Epidermal melanocyte (primary cell): ENCODE measurements around the gene ZNF611.
"Not testable (repeated sequence)": the region's sequence is repeated elsewhere in the genome, so short reads cannot be mapped to it uniquely, and the experiment has no call there.

Source experiments
- DNase-seq: peaks from one replicate; pipeline ENCODE4 v3.0.0; 2011; ENCODE audit warnings: low spot score; ENCODE audit not compliant: insufficient read length

The ZNF611 gene

GRCh38 chr19:52681216-52681615 is 53.6 kb downstream of the ZNF611 start:
- DNase-seq = not testable (repeated sequence)

- DNase-seq = no peak
These were observed 55.2 kb downstream of the ZNF611 start for GRCh38 chr19:52679598-52679997.

GRCh38 chr19:52675239-52675638 is 59.6 kb downstream of the ZNF611 start:
- DNase-seq = not testable (repeated sequence)

- DNase-seq = no peak
These were observed 61.8 kb downstream of the ZNF611 start for GRCh38 chr19:52673014-52673413.

GRCh38 chr19:52670046-52670445 is 64.8 kb downstream of the ZNF611 start:
- DNase-seq = no peak

GRCh38 chr19:52669586-52669985 is 65.3 kb downstream of the ZNF611 start:
- DNase-seq = no peak

GRCh38 chr19:52667972-52668371 is 66.9 kb downstream of the ZNF611 start:
- DNase-seq = no peak

GRCh38 chr19:52666506-52666905 is 68.3 kb downstream of the ZNF611 start:
- DNase-seq = no peak

- no peak for DNase-seq
These were observed 69.3 kb downstream of the ZNF611 start for GRCh38 chr19:52665529-52665928.

- DNase-seq = no peak
These were observed 69.8 kb downstream of the ZNF611 start for GRCh38 chr19:52665027-52665426.

- DNase-seq = no peak
These were observed 70.4 kb downstream of the ZNF611 start for GRCh38 chr19:52664461-52664860.

- DNase-seq = no peak
These were observed 72.2 kb downstream of the ZNF611 start for GRCh38 chr19:52662631-52663030.

GRCh38 chr19:52660981-52661380 is 73.9 kb downstream of the ZNF611 start:
- DNase-seq = no peak

GRCh38 chr19:52659013-52659412 is 75.8 kb downstream of the ZNF611 start:
- DNase-seq = no peak

- DNase-seq = no peak
These were observed 76.2 kb downstream of the ZNF611 start for GRCh38 chr19:52658595-52658994.

- DNase-seq = no peak
These were observed 81.7 kb downstream of the ZNF611 start for GRCh38 chr19:52653161-52653560.
